DND-41 (cell line): ENCODE results near the gene GNAS.

ENCODE experiments used
- ATAC-seq: fragments of 200-7000 bp; cut with Tn5 transposase; 3 replicates; pipeline ENCODE4 v1.9.1; 2021; ENCODE audit warnings: low read depth; ENCODE audit not compliant: insufficient read depth
- DNase-seq: peaks from one replicate; pipeline ENCODE4 v3.0.0-alpha.2; 2020
- H2AFZ ChIP-seq: 2 replicates; pipeline ENCODE4 v1.6.0; 2012; ENCODE audit warnings: low read depth, low read length
- H3K27ac ChIP-seq: 2 replicates; pipeline ENCODE4 v1.5.1; 2012; ENCODE audit warnings: low read length, inconsistent platforms
- H3K27me3 ChIP-seq: fragments of 200-600 bp; sonication (generic); 2 replicates; pipeline ENCODE4 v1.6.0; 2012; ENCODE audit warnings: low read length, mild to moderate bottlenecking, inconsistent platforms; ENCODE audit not compliant: insufficient read depth, poor library complexity
- H3K36me3 ChIP-seq: 2 replicates; pipeline ENCODE4 v1.5.1; 2012; ENCODE audit warnings: low read length, inconsistent platforms; ENCODE audit not compliant: insufficient read depth
- H3K4me1 ChIP-seq: 2 replicates; pipeline ENCODE4 v1.5.1; 2012; ENCODE audit warnings: mild to moderate bottlenecking, low read length; ENCODE audit not compliant: insufficient read depth
- H3K4me2 ChIP-seq: 2 replicates; pipeline ENCODE4 v1.6.0; 2012; ENCODE audit warnings: mild to moderate bottlenecking, moderate library complexity, low read length, inconsistent platforms; ENCODE audit not compliant: insufficient read depth
- H3K4me3 ChIP-seq, 2 experiments: fragments of 200-600 bp in 1 of 2; shearing (Covaris generic) in 1 of 2; 2 replicates each; pipeline ENCODE4 v1.5.1; 2012 to 2016; ENCODE audit warnings: inconsistent platforms in 2 of 2, low read length in 2 of 2, mild to moderate bottlenecking in 2 of 2, low read depth in 1 of 2, moderate library complexity in 1 of 2
- H3K79me2 ChIP-seq: 2 replicates; pipeline ENCODE4 v1.6.0; 2012; ENCODE audit warnings: low read length, inconsistent platforms; ENCODE audit not compliant: insufficient read depth
- H3K9ac ChIP-seq: 2 replicates; pipeline ENCODE4 v1.6.0; 2012; ENCODE audit warnings: low read depth, mild to moderate bottlenecking, inconsistent platforms, low read length, moderate library complexity
- H3K9me3 ChIP-seq: 2 replicates; pipeline ENCODE4 v1.5.1; 2012; ENCODE audit warnings: low read length, moderate library complexity, mild to moderate bottlenecking, inconsistent platforms; ENCODE audit not compliant: insufficient read depth, severe bottlenecking
- H4K20me1 ChIP-seq: 2 replicates; pipeline ENCODE4 v1.6.0; 2012; ENCODE audit warnings: low read length; ENCODE audit not compliant: insufficient read depth
- EZH2 ChIP-seq: IDR thresholded peaks from 3 replicates; pipeline ENCODE4 v1.6.1; 2012; ENCODE audit warnings: borderline replicate concordance, low read depth, mild to moderate bottlenecking, moderate library complexity, low read length, inconsistent platforms; ENCODE audit not compliant: severe bottlenecking
- TF ChIP-seq, protein P1 (sequence below): IDR thresholded peaks from 2 replicates; pipeline ENCODE4 v1.5.1; 2012; ENCODE audit warnings: borderline replicate concordance, low read length, moderate library complexity, mild to moderate bottlenecking; ENCODE audit not compliant: poor library complexity, severe bottlenecking; ENCODE audit errors: extremely low read depth

Gene GNAS

DNA sequence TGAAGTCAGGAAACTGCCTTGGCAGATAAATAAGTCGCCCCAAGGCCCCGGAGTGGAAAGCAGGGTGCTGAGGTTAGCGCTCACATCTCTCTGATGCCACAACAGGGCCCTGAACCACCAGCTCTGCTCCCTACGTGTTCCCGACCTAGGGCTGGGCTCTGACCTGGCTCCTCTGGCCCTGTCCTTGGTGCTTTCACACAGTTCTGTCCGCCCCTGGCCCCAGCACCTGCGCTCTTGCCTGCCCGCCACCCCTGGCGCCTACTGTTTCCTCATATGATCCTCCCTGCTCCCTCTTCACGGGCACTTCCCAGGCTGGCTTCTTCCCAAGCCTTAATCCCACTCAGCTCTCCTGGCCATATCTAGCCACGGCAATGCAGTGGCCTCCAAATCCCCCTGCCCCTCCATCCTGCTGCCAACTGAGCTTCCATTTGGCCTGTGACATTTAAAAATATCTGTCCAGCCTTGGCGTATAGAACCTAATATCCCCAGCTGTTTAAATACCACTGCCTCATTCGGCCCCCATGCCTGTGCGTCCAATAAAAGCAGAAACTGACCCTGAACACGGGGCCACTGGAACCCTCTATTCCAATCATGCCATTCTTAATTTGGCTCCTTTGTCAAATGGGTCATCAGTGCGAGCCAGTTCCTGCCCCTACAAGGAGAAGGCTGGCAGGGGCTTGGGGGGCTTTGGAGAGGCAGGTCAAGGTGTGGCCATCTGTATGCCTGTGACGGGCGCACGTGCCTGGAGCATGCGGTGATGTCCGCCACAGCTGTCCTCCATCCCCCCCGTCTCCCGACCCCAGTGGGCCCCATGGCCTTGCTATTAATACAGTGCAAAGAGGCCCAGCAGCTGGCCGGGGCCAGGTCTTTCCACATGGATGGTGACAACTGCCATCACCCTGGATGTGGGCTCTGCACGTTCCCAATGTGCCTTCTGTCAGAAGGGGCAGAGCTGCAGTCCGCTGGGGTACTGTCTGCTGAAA, 29.5 kb upstream of the GNAS start:
- Histone ChIP-seq H3K79me2 (no peaks in the 10 kb centered on the region), H3K9me3 (peaks cover 5% of the 10 kb centered on the region), H4K20me1 (no peaks in the 10 kb centered on the region; the same call in 1 of the 2 replicates), H3K4me2 (no peak overlapping the region), H3K9ac (no peak overlapping the region), H3K4me1 (no peaks in the 10 kb centered on the region), H3K36me3 (no peaks in the 10 kb centered on the region), H3K4me3 (no peak overlapping the region), H3K27ac (no peak overlapping the region), H2AFZ (no peak overlapping the region), H3K27me3 (peaks cover 2% of the 10 kb centered on the region)
- no peak for ATAC-seq
- TF ChIP-seq, protein P1, sequence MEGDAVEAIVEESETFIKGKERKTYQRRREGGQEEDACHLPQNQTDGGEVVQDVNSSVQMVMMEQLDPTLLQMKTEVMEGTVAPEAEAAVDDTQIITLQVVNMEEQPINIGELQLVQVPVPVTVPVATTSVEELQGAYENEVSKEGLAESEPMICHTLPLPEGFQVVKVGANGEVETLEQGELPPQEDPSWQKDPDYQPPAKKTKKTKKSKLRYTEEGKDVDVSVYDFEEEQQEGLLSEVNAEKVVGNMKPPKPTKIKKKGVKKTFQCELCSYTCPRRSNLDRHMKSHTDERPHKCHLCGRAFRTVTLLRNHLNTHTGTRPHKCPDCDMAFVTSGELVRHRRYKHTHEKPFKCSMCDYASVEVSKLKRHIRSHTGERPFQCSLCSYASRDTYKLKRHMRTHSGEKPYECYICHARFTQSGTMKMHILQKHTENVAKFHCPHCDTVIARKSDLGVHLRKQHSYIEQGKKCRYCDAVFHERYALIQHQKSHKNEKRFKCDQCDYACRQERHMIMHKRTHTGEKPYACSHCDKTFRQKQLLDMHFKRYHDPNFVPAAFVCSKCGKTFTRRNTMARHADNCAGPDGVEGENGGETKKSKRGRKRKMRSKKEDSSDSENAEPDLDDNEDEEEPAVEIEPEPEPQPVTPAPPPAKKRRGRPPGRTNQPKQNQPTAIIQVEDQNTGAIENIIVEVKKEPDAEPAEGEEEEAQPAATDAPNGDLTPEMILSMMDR, result no peak
- no peak for TF ChIP-seq EZH2
- no peak for DNase-seq

DNA sequence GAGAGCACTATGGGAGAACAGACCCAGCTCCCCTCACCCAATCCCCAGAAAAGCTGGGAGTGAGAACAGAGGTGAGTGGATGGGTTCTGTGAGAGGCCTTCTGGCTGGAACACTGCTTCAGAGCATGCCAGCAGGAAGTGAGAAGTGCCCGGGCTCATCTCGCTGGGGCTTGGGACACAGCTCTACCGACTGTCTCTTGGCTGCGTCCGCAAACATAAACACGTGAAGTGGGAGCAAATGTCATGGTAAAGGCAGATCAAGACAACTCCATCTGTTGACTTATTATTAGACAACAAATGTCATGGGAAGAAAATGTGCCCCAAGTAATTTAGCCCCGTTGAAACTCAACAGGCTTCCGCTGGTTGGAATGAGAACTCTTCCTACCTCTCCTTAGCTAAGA, 27.7 kb upstream of the GNAS start:
- ATAC-seq (no peak), DNase-seq (no peak)
- Histone ChIP-seq H3K36me3 (no peaks in the 10 kb centered on the region), H3K9ac (no peak overlapping the region), H3K27ac (no peak overlapping the region), H4K20me1 (no peaks in the 10 kb centered on the region; the same call in 1 of the 2 replicates), H3K79me2 (no peaks in the 10 kb centered on the region), H2AFZ (no peak overlapping the region), H3K4me3 (no peak overlapping the region), H3K4me2 (no peak overlapping the region), H3K4me1 (no peaks in the 10 kb centered on the region), H3K9me3 (peaks cover 5% of the 10 kb centered on the region), H3K27me3 (peaks cover 2% of the 10 kb centered on the region)
- TF ChIP-seq, protein P1, result no peak
- no peak for TF ChIP-seq EZH2

GRCh38 chr20:58825450-58825849, 27.1 kb upstream of the GNAS start:
- H3K36me3 ChIP-seq, result no peaks in the 10 kb centered on the region

More at GRCh38 chr20:58825450-58825849, 27.1 kb upstream of the GNAS start:
- no peak for DNase-seq
- Histone ChIP-seq H2AFZ (no peak overlapping the region), H3K27me3 (peaks cover 2% of the 10 kb centered on the region), H3K27ac (no peak overlapping the region), H4K20me1 (no peaks in the 10 kb centered on the region; the same call in 1 of the 2 replicates), H3K9me3 (peaks cover 2% of the 10 kb centered on the region), H3K4me3 (no peak overlapping the region), H3K9ac (no peak overlapping the region), H3K79me2 (no peaks in the 10 kb centered on the region), H3K4me1 (no peaks in the 10 kb centered on the region), H3K4me2 (no peak overlapping the region)
- no peak for ATAC-seq
- TF ChIP-seq, protein P1, result no peak
- TF ChIP-seq EZH2, result no peak
